Measurements from ENCODE around the gene PAX6.
A peak's percentile ranks its signal among the peaks of the same experiment; 100 is the strongest.

The PAX6 gene

DNA sequence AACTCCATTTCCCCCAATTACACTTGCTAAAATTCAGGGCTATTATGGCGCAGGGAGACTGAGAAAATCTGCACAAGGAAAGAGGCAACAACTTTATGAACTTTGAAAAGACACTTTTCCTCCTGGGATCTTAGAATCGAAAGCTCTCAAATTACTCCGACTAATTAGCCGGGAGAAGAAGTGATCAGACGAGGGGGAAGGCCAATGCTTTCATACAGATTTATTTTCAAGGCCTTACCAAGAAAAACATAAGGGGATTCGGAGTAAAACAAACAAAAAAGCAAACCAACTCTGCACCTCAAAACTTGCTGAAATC is 1.6 kb downstream of the PAX6 start:
- TF ChIP-seq, protein P1, sequence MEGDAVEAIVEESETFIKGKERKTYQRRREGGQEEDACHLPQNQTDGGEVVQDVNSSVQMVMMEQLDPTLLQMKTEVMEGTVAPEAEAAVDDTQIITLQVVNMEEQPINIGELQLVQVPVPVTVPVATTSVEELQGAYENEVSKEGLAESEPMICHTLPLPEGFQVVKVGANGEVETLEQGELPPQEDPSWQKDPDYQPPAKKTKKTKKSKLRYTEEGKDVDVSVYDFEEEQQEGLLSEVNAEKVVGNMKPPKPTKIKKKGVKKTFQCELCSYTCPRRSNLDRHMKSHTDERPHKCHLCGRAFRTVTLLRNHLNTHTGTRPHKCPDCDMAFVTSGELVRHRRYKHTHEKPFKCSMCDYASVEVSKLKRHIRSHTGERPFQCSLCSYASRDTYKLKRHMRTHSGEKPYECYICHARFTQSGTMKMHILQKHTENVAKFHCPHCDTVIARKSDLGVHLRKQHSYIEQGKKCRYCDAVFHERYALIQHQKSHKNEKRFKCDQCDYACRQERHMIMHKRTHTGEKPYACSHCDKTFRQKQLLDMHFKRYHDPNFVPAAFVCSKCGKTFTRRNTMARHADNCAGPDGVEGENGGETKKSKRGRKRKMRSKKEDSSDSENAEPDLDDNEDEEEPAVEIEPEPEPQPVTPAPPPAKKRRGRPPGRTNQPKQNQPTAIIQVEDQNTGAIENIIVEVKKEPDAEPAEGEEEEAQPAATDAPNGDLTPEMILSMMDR (IDR thresholded peaks at IDR 0.05; ENCODE audit: low read depth, low read length, missing control alignments): no peak
- H3K4me3 ChIP-seq (ENCODE audit: low read depth, low read length): peak overlapping the region; percentile 89
- in situ Hi-C loops (cut with HindIII; ENCODE audit: low sequenced_read_pairs): no loop called here
- no peak for DNase-seq (ENCODE audit: low read depth)

DNA sequence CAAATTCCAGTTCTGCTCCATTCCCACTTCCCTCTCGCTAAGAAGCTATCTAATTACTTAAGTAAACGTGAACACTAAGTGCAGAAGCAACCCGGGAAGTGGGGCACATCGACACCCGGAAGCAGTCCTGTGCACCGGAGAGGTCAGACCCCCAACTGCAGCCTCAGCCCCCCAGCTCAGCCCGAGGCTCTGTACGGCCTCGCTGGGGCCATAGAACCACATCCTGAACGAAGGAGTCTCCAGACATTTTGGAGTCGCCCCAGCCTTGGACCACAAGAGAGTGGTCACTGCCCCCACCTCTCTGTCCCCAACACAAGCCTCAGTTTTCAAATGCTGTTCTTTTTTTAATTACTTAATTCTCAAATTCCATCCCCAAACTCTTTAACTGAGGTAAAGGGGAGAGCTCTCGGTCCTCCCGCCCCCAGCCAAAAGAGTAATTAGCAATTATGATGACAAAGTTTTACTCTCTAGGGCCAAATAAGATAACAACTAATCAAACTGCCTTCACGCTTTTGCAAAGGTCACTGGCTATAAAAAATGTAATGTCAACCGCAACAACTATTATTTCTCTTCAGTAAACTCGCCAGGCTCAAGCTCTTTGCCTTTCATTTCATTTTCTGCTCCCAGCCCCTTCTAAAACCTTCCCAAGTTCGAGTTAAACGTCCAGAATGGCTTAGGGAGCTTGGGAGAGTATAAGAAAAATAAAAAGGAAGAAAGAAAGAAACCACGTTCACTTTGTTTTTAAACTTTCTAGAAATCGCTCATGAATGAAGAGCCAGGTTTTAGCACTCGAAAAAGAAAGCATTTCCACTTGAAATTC is 2.2 kb downstream of the PAX6 start:
- in situ Hi-C loops (cut with HindIII; ENCODE audit: low sequenced_read_pairs): no loop called here
- TF ChIP-seq, protein P1 (IDR thresholded peaks at IDR 0.05; ENCODE audit: low read depth, low read length, missing control alignments): no peak
- peak overlapping the region; percentile 89 for H3K4me3 ChIP-seq (ENCODE audit: low read depth, low read length)
- no peak for DNase-seq (ENCODE audit: low read depth)

DNA sequence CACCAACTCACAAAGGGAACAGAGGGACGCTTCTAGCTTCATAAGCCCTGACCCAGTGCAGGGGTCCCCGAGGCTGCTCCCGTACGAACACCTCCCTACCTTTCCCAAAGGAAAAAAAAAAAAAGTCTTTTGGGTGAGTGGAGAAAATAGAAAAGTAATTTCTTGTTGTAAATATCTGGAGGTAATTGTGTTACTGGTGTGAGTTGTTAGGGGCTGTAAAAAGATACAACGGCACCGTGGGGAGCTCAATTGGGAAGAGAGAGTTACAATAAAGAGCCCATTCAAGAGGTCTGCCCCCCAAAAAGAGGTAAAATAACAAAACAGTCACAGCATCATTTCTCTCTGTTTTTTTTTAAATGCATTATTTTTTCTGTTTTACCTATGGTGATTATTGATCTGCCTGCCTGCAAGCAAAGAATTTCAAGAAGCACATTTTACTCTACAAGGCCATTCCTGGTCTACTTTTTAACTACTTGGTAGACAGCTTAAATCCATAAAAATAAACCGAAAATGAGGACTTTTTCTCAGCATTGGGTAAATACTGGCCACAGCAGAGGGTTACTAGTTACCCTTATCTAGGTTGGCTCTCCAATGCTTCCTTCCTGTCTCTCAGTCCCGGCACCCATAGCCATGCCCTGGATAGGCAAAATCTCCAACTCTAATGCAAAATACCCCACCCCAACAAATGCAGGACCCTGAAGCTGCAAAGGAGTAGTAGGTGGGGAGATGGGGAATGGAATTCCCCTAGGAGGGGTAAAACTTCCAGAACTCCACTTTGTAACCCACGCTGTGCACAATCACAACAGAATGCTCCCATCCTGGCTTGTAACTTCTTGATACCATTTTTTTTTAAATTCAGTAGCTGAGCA is 3.1 kb downstream of the PAX6 start:
- TF ChIP-seq, protein P1 (IDR thresholded peaks at IDR 0.05; ENCODE audit: low read depth, low read length, missing control alignments): no peak
- DNase-seq (ENCODE audit: low read depth): no peak
- peak overlapping the region; percentile 89 for H3K4me3 ChIP-seq (ENCODE audit: low read depth, low read length)
- in situ Hi-C loops (cut with HindIII; ENCODE audit: low sequenced_read_pairs): no loop called here

DNA sequence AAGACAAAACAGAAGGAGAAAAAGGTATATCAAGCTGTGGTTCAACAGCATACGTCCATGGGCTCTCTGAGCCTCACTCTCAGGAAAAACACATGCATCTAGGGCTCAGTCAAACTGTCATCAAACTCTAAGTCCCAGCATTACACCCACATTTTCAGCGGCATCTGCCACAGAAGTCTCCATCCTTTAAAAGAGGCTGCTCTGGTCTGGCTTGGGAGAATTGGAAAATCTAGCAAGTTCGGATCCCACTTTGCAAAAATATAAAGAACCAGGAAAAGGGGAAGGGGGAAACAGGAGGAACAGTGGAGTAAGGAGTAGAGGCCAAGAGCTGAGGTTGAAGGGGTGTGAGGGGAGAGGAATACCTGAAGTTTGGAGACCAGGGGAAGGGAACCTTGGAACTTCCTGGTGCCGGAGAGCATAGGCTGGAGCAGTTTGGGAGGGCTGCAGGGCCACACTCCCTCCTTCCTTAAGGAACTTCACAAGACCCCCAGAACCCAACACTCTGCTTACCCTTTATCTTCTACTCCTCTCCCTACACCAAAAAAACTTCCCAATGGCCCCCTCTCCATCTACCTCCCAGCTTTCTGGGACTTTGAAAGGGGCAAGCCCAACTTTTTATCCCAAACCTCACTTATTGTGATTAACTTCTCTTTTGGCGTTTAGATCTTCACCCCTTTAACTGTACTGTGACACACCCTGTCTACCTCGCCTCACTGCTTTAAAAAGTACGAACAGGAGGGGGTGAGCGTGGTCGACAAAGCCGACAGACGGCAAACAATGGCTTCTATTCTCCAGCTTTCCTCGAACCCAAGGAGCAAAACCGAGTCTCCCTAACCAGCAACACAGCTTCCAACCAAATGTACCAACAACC is 4.0 kb downstream of the PAX6 start:
- H3K4me3 ChIP-seq (ENCODE audit: low read depth, low read length): peak overlapping the region; percentile 89
- in situ Hi-C loops (cut with HindIII; ENCODE audit: low sequenced_read_pairs): no loop called here
- TF ChIP-seq, protein P1 (IDR thresholded peaks at IDR 0.05; ENCODE audit: low read depth, low read length, missing control alignments): no peak

DNA sequence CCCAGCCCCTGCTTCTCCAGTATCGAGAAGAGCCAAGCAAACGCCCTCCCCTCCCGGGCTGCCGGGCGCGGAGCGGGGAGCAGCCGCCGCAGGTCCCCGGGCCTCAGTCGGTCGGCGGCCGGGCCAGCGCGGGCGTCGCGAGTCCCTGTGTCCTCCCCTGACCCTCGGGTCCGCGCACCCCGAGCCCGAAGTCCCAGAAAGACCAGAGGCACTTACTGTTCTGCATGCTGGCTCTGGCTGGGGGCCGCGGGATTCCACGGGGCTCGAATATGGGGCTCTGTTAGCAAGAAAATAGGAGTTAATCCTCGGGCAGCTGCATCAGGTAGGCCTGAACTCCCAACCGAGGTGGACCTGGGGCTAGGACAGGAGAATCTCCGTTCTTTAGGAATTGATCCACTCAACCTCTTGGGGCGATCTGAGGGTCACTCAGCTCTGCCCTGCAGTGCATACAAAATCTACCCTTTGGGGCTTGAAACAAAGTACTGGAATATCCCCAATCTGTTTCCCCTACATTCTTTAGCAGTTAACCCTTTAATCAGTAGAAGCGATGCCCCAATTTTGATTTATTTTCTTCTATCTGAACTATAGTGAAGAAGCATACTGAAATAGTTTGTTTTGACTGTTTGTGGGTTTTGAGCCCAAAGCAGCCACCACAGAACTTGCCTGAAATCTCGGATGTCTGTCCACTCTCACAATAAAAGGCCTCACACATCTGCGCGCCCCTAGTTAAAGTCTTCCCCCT is 4.8 kb downstream of the PAX6 start:
- in situ Hi-C loops (cut with HindIII; ENCODE audit: low sequenced_read_pairs): no loop called here

More for the DNA sequence above, 4.0 kb downstream of the PAX6 start:
- DNase-seq (ENCODE audit: low read depth): no peak

More for the DNA sequence above, 4.8 kb downstream of the PAX6 start:
- TF ChIP-seq, protein P1 (IDR thresholded peaks at IDR 0.05; ENCODE audit: low read depth, low read length, missing control alignments): no peak
- no peak for DNase-seq (ENCODE audit: low read depth)
- H3K4me3 ChIP-seq (ENCODE audit: low read depth, low read length): peak overlapping the region; percentile 89

Measured in astrocyte of the cerebellum (primary cell).